Ovary (tissue), 9 donors: ENCODE data around the gene C18orf54. TPM values are rescaled to one million over a fixed set of nuclear protein-coding genes. Genes with fewer than 3 reads are reported as not detected.

Experiments
- DNase-seq, 5 donors: peaks; one replicate each; pipeline ENCODE4 v3.0.0-alpha.2; 2019 to 2020
- H3K27ac ChIP-seq, 2 donors: fragments of 200-600 bp; one replicate each; pipeline versions ENCODE4 v1.5.1 to v1.8.0; 2019 to 2022
- H3K27me3 ChIP-seq: fragments of 200-600 bp; one replicate; pipeline ENCODE4 v1.8.0; 2022
- H3K36me3 ChIP-seq: fragments of 200-600 bp; sonication (generic); one replicate; pipeline ENCODE4 v1.5.1; 2019
- H3K4me1 ChIP-seq: one replicate; pipeline ENCODE4 v1.8.1; 2013; ENCODE audit warnings: mild to moderate bottlenecking, moderate library complexity; ENCODE audit not compliant: insufficient read depth
- H3K4me3 ChIP-seq: fragments of 200-600 bp; sonication (generic); one replicate; pipeline ENCODE4 v1.5.1; 2017
- H3K9me3 ChIP-seq, 2 donors: fragments of 200-600 bp in 1 of 2; sonication (generic) in 1 of 2; one replicate each; pipeline versions ENCODE4 v1.5.1 to v1.8.1; 2013 to 2019; ENCODE audit warnings: mild to moderate bottlenecking in 1 of 2, moderate library complexity in 1 of 2
- EP300 ChIP-seq: sonication (generic); formaldehyde crosslinking; IDR thresholded peaks from one replicate; pipeline ENCODE4 v1.6.1; 2017; ENCODE audit warnings: antibody characterized with exemption
- POLR2A ChIP-seq: fragments of 450-650 bp; IDR thresholded peaks from one replicate; pipeline ENCODE4 v1.6.1; 2017; ENCODE audit warnings: antibody characterized with exemption, mild to moderate bottlenecking, moderate library complexity
- whole genome bisulfite sequencing, 3 donors: extraction: QIAGEN DNeasy Blood & Tissue Kit in 1 of 3; methylation state at CpG; one replicate each; pipeline versions ENCODE4 v1.1.5 to v1.1.7; 2013 to 2017; 5-methylcytosine and 5-hydroxymethylcytosine counted together
- intact Hi-C, 4 donors: fragments of 100-400 bp; cut with DNase I; formaldehyde crosslinking; loops; one replicate each; pipeline versions ENCODE4 v1.11.0 to v1.15.1; 2022 to 2023
- polyA plus RNA-seq, 2 donors: library from polyadenylated mRNA; stranded (reverse); fragments of 200-250 nt in 1 of 2; fragments of 350-450 nt in 1 of 2; fragmentation: Illumina TruSeq in 1 of 2; extraction: RNeasy Lipid Tissue Mini Kit (QIAGEN cat#74804) in 1 of 2; gene quantifications; one replicate each; pipeline ENCODE4 v1.2.3, GENCODE V29; 2013 to 2014
- total RNA-seq, 7 donors: library from RNA; depleted of rRNA in 2 of 7; stranded (reverse); fragments of >200 nt in 2 of 7; fragmentation: NEBNext Ultra II Directional in 3 of 7; extraction: Animal tissue kit (Norgen Biotek cat#: 25700) in 3 of 7; gene quantifications; one replicate each; pipeline versions ENCODE4 v1.1.0 to v1.2.4, GENCODE V29; 2016 to 2023
- TF ChIP-seq, protein P1 (sequence below), 3 donors: fragments of 450-650 bp in 2 of 3; fragments of 200-600 bp in 1 of 3; IDR thresholded peaks; one replicate each; pipeline versions ENCODE4 v1.5.1 to v1.8.0; 2016 to 2022; ENCODE audit warnings: antibody characterized with exemption in 3 of 3, mild to moderate bottlenecking in 1 of 3
- donor health status: DM: no; HTN: no; CAD: no; lungs with moderate emphysema.
- donor health status: DM: no; HTN: no; CAD: no.
- donor health status: Bipolar disorder and iron deficiency.
- donor health status: DM: yes; HTN: yes; CAD: no.
- donor health status: DM: no; HTN: no; CAD: no.
- donor health status: DM: yes; HTN: yes; CAD: no.

Gene C18orf54
- total and polyA plus RNA-seq, 9 donors, result 0.87 to 2.5 (median 1.8) TPM

DNA sequence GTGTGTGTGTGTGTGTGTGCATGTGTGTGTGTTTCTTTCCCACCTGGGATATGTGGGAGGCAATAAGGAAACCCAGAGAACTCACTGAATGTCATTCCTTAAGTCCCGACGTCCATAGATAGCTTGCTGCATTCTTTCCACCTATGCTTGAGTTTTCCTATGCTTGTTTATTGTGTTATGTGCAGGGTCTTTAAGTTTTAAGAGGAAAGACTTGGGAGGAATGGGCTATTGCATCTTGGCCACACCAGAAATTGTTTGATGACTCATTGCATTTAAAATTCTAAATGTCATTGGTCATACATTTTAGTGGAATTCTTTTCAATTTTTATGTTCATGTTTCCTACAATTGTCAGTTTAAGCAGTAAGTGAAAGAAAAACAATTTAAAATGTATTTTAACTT, 33.7 kb upstream of the C18orf54 start:
- no peak for DNase-seq
- WGBS, 3 donors, result 60 to 81% (median 79%) methylated on average over 2 of the region's 2 CpGs
- H3K27me3 ChIP-seq, result no peaks in the 10 kb centered on the region
- H3K27ac ChIP-seq, result no peak overlapping the region
- H3K4me1 ChIP-seq, result no peaks in the 10 kb centered on the region
- TF ChIP-seq EP300 (no peak), POLR2A (no peak)
- TF ChIP-seq, protein P1, sequence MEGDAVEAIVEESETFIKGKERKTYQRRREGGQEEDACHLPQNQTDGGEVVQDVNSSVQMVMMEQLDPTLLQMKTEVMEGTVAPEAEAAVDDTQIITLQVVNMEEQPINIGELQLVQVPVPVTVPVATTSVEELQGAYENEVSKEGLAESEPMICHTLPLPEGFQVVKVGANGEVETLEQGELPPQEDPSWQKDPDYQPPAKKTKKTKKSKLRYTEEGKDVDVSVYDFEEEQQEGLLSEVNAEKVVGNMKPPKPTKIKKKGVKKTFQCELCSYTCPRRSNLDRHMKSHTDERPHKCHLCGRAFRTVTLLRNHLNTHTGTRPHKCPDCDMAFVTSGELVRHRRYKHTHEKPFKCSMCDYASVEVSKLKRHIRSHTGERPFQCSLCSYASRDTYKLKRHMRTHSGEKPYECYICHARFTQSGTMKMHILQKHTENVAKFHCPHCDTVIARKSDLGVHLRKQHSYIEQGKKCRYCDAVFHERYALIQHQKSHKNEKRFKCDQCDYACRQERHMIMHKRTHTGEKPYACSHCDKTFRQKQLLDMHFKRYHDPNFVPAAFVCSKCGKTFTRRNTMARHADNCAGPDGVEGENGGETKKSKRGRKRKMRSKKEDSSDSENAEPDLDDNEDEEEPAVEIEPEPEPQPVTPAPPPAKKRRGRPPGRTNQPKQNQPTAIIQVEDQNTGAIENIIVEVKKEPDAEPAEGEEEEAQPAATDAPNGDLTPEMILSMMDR (IDR thresholded peaks at IDR 0.05), result no peak
- no peaks in the 10 kb centered on the region for H3K9me3 ChIP-seq
- no peaks in the 10 kb centered on the region for H3K36me3 ChIP-seq
- intact Hi-C loops, result no loop called here
- no peak overlapping the region for H3K4me3 ChIP-seq

DNA sequence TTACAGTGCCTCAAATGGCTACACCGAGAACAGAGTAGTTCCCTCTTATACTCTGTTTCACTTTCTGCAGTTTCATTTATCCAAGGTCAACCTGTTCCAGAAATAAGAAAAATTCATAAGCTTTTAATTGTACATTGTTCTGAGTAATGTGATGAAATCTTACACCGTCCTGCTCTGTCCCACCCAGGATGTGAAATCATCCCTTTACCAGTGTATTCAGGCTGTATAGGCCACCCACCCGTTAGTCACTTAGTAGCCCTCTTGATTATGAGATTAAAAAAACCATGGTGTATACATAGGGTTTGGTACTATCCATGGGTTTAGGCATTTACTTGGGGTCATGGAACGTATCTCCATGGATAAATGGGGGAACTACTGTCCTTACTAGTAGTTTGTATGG, 29.9 kb upstream of the C18orf54 start:
- Histone ChIP-seq H3K36me3 (no peaks in the 10 kb centered on the region), H3K9me3 (no peaks in the 10 kb centered on the region), H3K4me1 (no peaks in the 10 kb centered on the region), H3K27ac (no peak overlapping the region), H3K27me3 (no peaks in the 10 kb centered on the region), H3K4me3 (no peak overlapping the region)
- DNase-seq, result no peak
- intact Hi-C loops, result no loop called here
- TF ChIP-seq EP300 (no peak), POLR2A (no peak)
- TF ChIP-seq, protein P1 (IDR thresholded peaks at IDR 0.05), result no peak
- WGBS, 3 donors, result 72 to 79% (median 76%) methylated on average over 4 of the region's 4 CpGs

DNA sequence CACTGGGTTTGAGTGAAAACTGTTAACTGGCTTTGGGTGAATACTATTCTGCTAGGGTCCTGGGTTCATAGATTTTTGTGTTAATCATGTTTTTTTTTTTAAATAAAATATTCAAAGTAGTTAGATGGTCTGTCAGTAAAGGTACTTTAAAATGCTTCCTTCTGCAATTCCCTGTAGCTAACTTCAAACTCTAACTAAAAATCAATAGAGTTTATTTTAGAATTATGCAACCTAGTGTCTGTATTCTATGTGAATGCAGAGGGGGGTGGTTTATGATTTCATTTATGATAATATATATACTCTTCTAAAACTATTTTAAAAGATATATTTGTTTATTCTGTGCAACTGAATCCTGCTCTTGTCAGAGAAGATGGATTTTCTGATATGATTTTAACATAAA, 27.9 kb upstream of the C18orf54 start:
- no peaks in the 10 kb centered on the region for H3K27me3 ChIP-seq
- TF ChIP-seq POLR2A (no peak), EP300 (no peak)
- TF ChIP-seq, protein P1 (IDR thresholded peaks at IDR 0.05), result no peak
- no peaks in the 10 kb centered on the region for H3K36me3 ChIP-seq
- intact Hi-C loops, result no loop called here
- H3K4me1 ChIP-seq, result no peaks in the 10 kb centered on the region
- DNase-seq, result no peak
- no peak overlapping the region for H3K4me3 ChIP-seq
- no peak overlapping the region for H3K27ac ChIP-seq
- no peaks in the 10 kb centered on the region for H3K9me3 ChIP-seq

DNA sequence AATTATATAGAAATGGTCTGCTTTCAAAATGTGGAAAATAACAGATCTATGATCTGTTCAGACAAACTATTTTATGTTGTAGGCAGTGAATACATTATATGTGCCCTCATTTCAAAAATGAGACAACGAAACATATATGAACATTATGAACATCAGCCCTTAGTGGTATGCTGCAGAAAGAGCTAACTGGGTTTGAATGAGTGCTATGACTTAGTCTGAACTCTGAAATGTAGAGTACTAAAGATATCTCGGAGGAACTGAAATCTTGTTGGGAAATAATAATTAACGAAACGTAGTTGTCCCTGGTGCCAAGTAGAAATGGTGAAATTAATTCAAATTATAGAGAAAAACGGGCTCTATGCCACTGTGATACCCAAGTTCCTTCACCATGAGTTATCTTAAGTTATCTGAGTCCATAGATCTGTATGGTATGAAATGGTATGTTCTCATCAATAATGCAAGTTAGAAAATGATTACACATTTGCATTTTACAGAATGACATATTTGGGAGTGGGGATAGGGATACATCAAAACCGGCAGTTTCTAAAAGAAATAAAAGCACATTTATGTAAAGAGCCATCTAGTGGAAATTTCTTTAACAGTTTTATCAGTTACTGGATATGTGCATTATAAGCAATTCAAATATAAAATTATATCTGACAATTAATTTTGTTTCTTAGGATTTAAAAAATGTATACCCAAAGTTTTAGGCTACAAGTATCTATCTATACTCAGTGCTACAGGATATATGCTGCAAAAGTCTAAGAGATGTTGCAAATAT, 26.7 kb upstream of the C18orf54 start:
- H3K27ac ChIP-seq, result no peak overlapping the region
- DNase-seq, result no peak
- H3K9me3 ChIP-seq, result no peaks in the 10 kb centered on the region
- TF ChIP-seq, protein P1 (IDR thresholded peaks at IDR 0.05), result no peak
- TF ChIP-seq EP300, result no peak
- no peak for TF ChIP-seq POLR2A
- intact Hi-C loops, result no loop called here
- no peaks in the 10 kb centered on the region for H3K27me3 ChIP-seq
- H3K4me3 ChIP-seq, result no peak overlapping the region
- no peaks in the 10 kb centered on the region for H3K36me3 ChIP-seq
- 70 to 74% (median 71%) methylated on average over 6 of the region's 6 CpGs for WGBS, 3 donors
- no peaks in the 10 kb centered on the region for H3K4me1 ChIP-seq
